NCI-H128 (cell line): ENCODE data around the gene IL9R.
"Not testable (repeated sequence)": the region's sequence is repeated elsewhere in the genome, so short reads cannot be mapped to it uniquely, and the experiment has no call there.

ENCODE experiments used
- DNase-seq: peaks from one replicate; lab custom pipeline; 2025; ENCODE audit not compliant: unreplicated experiment; lab: John Stamatoyannopoulos, UW

IL9R gene

GRCh38 chrX:156029296-156029695, 31.8 kb downstream of the IL9R start:
- DNase-seq: not testable (repeated sequence)

- not testable (repeated sequence) for DNase-seq
These were observed 32.4 kb downstream of the IL9R start for GRCh38 chrX:156029707-156030442.

- DNase-seq: not testable (repeated sequence)
These were observed 33.0 kb downstream of the IL9R start for GRCh38 chrX:156030474-156030873.
